Testis (tissue), 5 donors: Measurements from ENCODE around the gene MARCKS. TPM values are rescaled to one million over a fixed set of nuclear protein-coding genes. Genes with fewer than 3 reads are reported as not detected.

ENCODE experiments used
- DNase-seq: peaks from one replicate; pipeline ENCODE4 v3.0.0-alpha.2; 2019
- H3K27ac ChIP-seq, 2 donors: fragments of 200-600 bp; sonication (generic); one replicate each; pipeline ENCODE4 v1.5.1; 2019
- H3K27me3 ChIP-seq: fragments of 200-600 bp; sonication (generic); one replicate; pipeline ENCODE4 v1.5.1; 2019
- H3K36me3 ChIP-seq: fragments of 200-600 bp; sonication (generic); one replicate; pipeline ENCODE4 v1.5.1; 2017; ENCODE audit warnings: low read depth; ENCODE audit errors: missing control alignments
- H3K4me1 ChIP-seq: fragments of 200-600 bp; sonication (generic); one replicate; pipeline ENCODE4 v1.5.1; 2019
- H3K4me3 ChIP-seq, 2 donors: fragments of 200-600 bp; sonication (generic); one replicate each; pipeline ENCODE4 v1.5.1; 2017 to 2019
- H3K9me3 ChIP-seq: fragments of 200-600 bp; sonication (generic); one replicate; pipeline ENCODE4 v1.5.1; 2017
- CTCF ChIP-seq, 3 experiments: fragments of 450-650 bp in 2 of 3; fragments of 200-600 bp in 1 of 3; sonication (generic) in 1 of 3; IDR thresholded peaks; one replicate each; pipeline ENCODE4 v1.5.1; 2016 to 2019; ENCODE audit warnings: antibody characterized with exemption in 3 of 3, mild to moderate bottlenecking in 2 of 3, moderate library complexity in 1 of 3
- POLR2A ChIP-seq: fragments of 450-650 bp; IDR thresholded peaks from one replicate; pipeline ENCODE4 v1.6.1; 2017; ENCODE audit warnings: antibody characterized with exemption, mild to moderate bottlenecking, moderate library complexity
- WGBS, 2 donors: methylation state at CpG; one replicate each; pipeline ENCODE4 v1.1.5; 2018; 5-methylcytosine and 5-hydroxymethylcytosine counted together
- intact Hi-C: fragments of 100-400 bp; cut with DNase I; formaldehyde crosslinking; loops from one replicate; pipeline ENCODE4 v1.15.1; 2023; ENCODE audit warnings: low total_unique reads
- long read RNA-seq, 2 donors: transcript quantifications; one replicate each; lab custom pipeline, GENCODE V29; 2026
- polyA plus RNA-seq: library from polyadenylated mRNA; stranded (reverse); fragments of 350-450 nt; fragmentation: Illumina TruSeq; extraction: RNeasy Lipid Tissue Mini Kit (QIAGEN cat#74804); gene quantifications from one replicate; pipeline ENCODE4 v1.2.3, GENCODE V29; 2014; ENCODE audit warnings: low read depth, low replicate concordance; ENCODE audit not compliant: insufficient read depth
- total RNA-seq, 2 donors: library from RNA; depleted of rRNA; stranded (reverse); fragments of >200 nt; gene quantifications; one replicate each; pipeline ENCODE4 v1.2.3, GENCODE V29; 2016

Gene MARCKS, protein sequence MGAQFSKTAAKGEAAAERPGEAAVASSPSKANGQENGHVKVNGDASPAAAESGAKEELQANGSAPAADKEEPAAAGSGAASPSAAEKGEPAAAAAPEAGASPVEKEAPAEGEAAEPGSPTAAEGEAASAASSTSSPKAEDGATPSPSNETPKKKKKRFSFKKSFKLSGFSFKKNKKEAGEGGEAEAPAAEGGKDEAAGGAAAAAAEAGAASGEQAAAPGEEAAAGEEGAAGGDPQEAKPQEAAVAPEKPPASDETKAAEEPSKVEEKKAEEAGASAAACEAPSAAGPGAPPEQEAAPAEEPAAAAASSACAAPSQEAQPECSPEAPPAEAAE
- total RNA-seq (10 to 100 TPM; 26.6 to 32.7 TPM), polyA plus RNA-seq (21.5 TPM)
- long read RNA-seq, donor 1, full-length matches to known transcripts, result 169 of 177 reads
- long read RNA-seq, donor 1, partial matches to known transcripts, result 0 of 177 reads
- long read RNA-seq, donor 1, other reads (novel, unspliced or antisense), result 8 of 177 reads
- long read RNA-seq, donor 2, full-length matches to known transcripts, result 101 of 128 reads
- long read RNA-seq, donor 2, partial matches to known transcripts, result 27 of 128 reads
- long read RNA-seq, donor 2, other reads (novel, unspliced or antisense), result 0 of 128 reads

- Histone ChIP-seq H3K36me3 (no peaks in the 10 kb centered on the region), H3K4me1 (no peaks in the 10 kb centered on the region), H3K4me3 (peak within 1 kb of the TSS; percentile 70 to 75), H3K27ac (peak within 1 kb of the TSS; percentile 91 to 99), H3K27me3 (no peaks in the 10 kb centered on the region), H3K9me3 (no peaks in the 10 kb centered on the region)
- TF ChIP-seq CTCF (IDR thresholded peaks at IDR 0.05) (no peak), POLR2A (no peak)
- intact Hi-C loops, result no loop called here
- WGBS, 2 donors, result 1% methylated on average over 49 of the region's 49 CpGs
- DNase-seq, result peak; percentile 90
Measured at GRCh38 chr6:113856625-113857555, at the start of gene MARCKS. MARCKS (plus strand) TSS chr6:113857345; CDS start chr6:113857746, 401 bp downstream.

DNA sequence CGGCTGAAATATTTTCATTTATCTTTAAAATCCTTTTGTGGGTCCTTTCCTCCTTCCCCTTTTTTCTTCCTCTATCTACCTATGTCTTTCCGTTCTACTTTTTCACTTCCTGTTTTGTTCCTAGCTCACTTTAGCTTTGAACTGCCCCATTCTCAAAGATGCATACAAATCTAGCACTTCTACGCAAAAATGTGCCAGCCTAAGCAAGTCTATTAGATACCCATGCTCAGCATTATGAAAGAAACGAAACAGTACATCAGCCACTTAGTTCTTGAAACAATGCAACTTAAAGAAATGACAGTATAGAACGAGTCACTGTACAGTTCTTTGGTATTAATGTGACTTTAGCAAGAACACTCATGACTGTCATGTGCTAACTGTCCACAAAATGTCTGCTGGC, 47.3 kb upstream of the MARCKS start:
- WGBS, 2 donors, result 84 to 90% methylated on average over 5 of the region's 5 CpGs
- TF ChIP-seq CTCF (IDR thresholded peaks at IDR 0.05), result no peak
- TF ChIP-seq POLR2A, result no peak
- Histone ChIP-seq H3K27me3 (no peaks in the 10 kb centered on the region), H3K4me1 (no peaks in the 10 kb centered on the region), H3K36me3 (no peaks in the 10 kb centered on the region), H3K4me3 (no peak overlapping the region), H3K27ac (no peak overlapping the region), H3K9me3 (no peaks in the 10 kb centered on the region)
- intact Hi-C loops, result no loop called here
- DNase-seq, result no peak

DNA sequence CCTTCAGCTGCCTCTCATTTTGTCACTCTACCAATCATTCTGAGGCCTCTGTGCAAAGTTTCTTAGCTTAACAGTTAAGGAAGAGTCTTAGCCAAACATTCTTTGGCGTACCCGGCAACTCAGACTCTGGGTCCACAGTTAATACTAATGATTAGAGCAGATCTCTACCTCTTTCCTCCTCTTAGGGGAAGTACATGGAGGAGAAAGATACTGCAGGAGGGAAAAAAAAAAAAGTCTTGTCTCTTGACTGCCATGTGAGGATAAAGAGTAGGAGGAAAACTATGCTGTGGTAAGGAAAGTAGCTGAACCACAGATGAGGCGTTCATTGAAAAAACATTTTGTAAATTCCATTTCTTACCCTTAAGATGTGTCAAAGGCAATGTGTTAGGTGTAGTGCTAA, 44.0 kb upstream of the MARCKS start:
- H3K27me3 ChIP-seq, result no peaks in the 10 kb centered on the region
- intact Hi-C loops, result no loop called here
- WGBS, 2 donors, result 59 to 61% methylated on average over 3 of the region's 3 CpGs
- TF ChIP-seq CTCF (IDR thresholded peaks at IDR 0.05), result no peak
- no peak for TF ChIP-seq POLR2A
- H3K4me3 ChIP-seq, result no peak overlapping the region
- H3K9me3 ChIP-seq, result no peaks in the 10 kb centered on the region
- no peaks in the 10 kb centered on the region for H3K36me3 ChIP-seq
- H3K27ac ChIP-seq, result peak overlapping the region in 1 of 2 donors; percentile 9
- DNase-seq, result no peak
- H3K4me1 ChIP-seq, result no peaks in the 10 kb centered on the region

DNA sequence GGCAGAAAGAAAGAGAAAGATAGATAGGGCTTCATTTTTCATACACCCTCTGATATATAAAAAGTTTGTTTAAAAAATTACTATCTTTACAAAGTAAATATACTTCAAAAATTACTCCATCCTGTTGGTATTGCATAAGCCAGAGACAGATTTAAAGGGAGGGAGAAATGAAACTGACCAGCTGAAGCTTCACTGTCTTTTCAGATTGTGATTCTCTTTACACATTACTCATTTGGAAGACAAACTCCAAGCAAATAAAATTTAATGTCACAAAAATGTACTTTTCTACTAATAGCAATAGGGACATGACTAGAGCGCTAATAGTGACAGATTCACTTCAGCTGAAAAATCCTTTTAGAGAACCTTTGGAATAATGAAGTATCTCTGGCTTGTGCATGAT, 38.6 kb upstream of the MARCKS start:
- no peak for DNase-seq
- Histone ChIP-seq H3K9me3 (no peaks in the 10 kb centered on the region), H3K4me1 (no peaks in the 10 kb centered on the region), H3K4me3 (no peak overlapping the region), H3K36me3 (no peaks in the 10 kb centered on the region), H3K27me3 (no peaks in the 10 kb centered on the region), H3K27ac (no peak overlapping the region)
- TF ChIP-seq POLR2A (no peak), CTCF (IDR thresholded peaks at IDR 0.05) (no peak)
- intact Hi-C loops, result no loop called here
- 90 to 97% methylated on average over 1 of the region's 1 CpG for WGBS, 2 donors
